A673 (cell line): Measurements from ENCODE around the gene GRIN3A.

Experiments used
- CTCF ChIP-seq: fragments of 300-800, 200-600 bp; sonication (generic); conservative IDR thresholded peaks from 2 replicates; pipeline ENCODE4 v1.5.1; 2017; ENCODE audit warnings: low read depth, mild to moderate bottlenecking, antibody characterized with exemption, low read length, moderate library complexity, mixed read lengths
- EZH2 ChIP-seq: fragments of 200-600 bp; sonication (generic); IDR thresholded peaks from 2 replicates; pipeline ENCODE4 v1.6.1; 2017; ENCODE audit warnings: borderline replicate concordance, low read depth, mild to moderate bottlenecking, mixed read lengths, antibody characterized with exemption, low read length; ENCODE audit not compliant: poor library complexity, severe bottlenecking

GRCh38 chr9:101631892-101632291, 106.6 kb downstream of the GRIN3A start:
- TF ChIP-seq CTCF = no peak
- no peak for TF ChIP-seq EZH2
